GM19324 (cell line): ENCODE results near the gene FAM110C.

Experiments used
- ATAC-seq: cut with Tn5 transposase; IDR thresholded peaks from one replicate; pipeline ENCODE4 v1.9.1; 2021; ENCODE audit warnings: mild to moderate bottlenecking, moderate library complexity; ENCODE audit not compliant: unreplicated experiment, low FRiP score

The FAM110C gene

GRCh38 chr2:11248-11941 lies 34.9 kb downstream of the FAM110C start:
- no peak for ATAC-seq

- ATAC-seq, result no peak
Measured at GRCh38 chr2:10222-10875, 36.0 kb downstream of the FAM110C start.
